PC-9 (cell line): ENCODE measurements around the gene ST6GALNAC6.

Source experiments
- CTCF ChIP-seq: fragments of 200-600 bp; sonication (generic); conservative IDR thresholded peaks from 2 replicates; pipeline ENCODE4 v1.6.1; 2017; ENCODE audit warnings: mixed run types, antibody characterized with exemption, mild to moderate bottlenecking, moderate library complexity
- EZH2 ChIP-seq: fragments of 200-600 bp; sonication (generic); IDR thresholded peaks from 2 replicates; pipeline ENCODE4 v1.8.0; 2017; ENCODE audit warnings: antibody characterized with exemption, low read depth

GRCh38 chr9:127865645-127866464 lies 33.5 kb downstream of the ST6GALNAC6 start:
- no peak for TF ChIP-seq CTCF
- TF ChIP-seq EZH2 = no peak
